Left lobe of liver (tissue), 2 donors: ENCODE data around the gene THUMPD2. TPM values are rescaled to one million over a fixed set of nuclear protein-coding genes. Genes with fewer than 3 reads are reported as not detected.

Experiments
- ATAC-seq: fragments of 200-7000 bp; cut with Tn5 transposase; one replicate; pipeline ENCODE4 v1.9.1; 2020; ENCODE audit warnings: mild to moderate bottlenecking, moderate library complexity
- DNase-seq: peaks from one replicate; pipeline ENCODE4 v3.0.0-alpha.2; 2020; ENCODE audit warnings: low spot score
- total RNA-seq: library from RNA; stranded (reverse); gene quantifications from one replicate; pipeline ENCODE4 v1.2.1, GENCODE V29; 2021
- donor health status: DM: no; HTN: no; CAD: no; lungs with moderate emphysema.
- donor health status: DM: no; HTN: yes; CAD: no.

Gene THUMPD2
- total RNA-seq, 1 donor from 2014 or later: 2.2 TPM

GRCh38 chr2:39720970-39721369 is 58.1 kb downstream of the THUMPD2 start:
- ATAC-seq: no peak
- DNase-seq: no peak

GRCh38 chr2:39719317-39719716 is 59.7 kb downstream of the THUMPD2 start:
- DNase-seq (no peak), ATAC-seq (no peak)

- no peak for ATAC-seq
- DNase-seq: no peak
Measured at GRCh38 chr2:39718483-39718882, 60.6 kb downstream of the THUMPD2 start.

- DNase-seq (no peak), ATAC-seq (no peak)
Measured at GRCh38 chr2:39717067-39717466, 62.0 kb downstream of the THUMPD2 start.

GRCh38 chr2:39715822-39716221 is 63.2 kb downstream of the THUMPD2 start:
- ATAC-seq: no peak

GRCh38 chr2:39715095-39715494 is 64.0 kb downstream of the THUMPD2 start:
- DNase-seq (no peak), ATAC-seq (no peak)

More at GRCh38 chr2:39715822-39716221, 63.2 kb downstream of the THUMPD2 start:
- DNase-seq: no peak

- no peak for DNase-seq
- no peak for ATAC-seq
Measured at GRCh38 chr2:39712953-39713352, 66.1 kb downstream of the THUMPD2 start.

- no peak for DNase-seq
- no peak for ATAC-seq
Measured at GRCh38 chr2:39710807-39711206, 68.3 kb downstream of the THUMPD2 start.

- DNase-seq (no peak), ATAC-seq (no peak)
Measured at GRCh38 chr2:39708003-39708402, 71.1 kb downstream of the THUMPD2 start.

- no peak for ATAC-seq
- no peak for DNase-seq
Measured at GRCh38 chr2:39706945-39707344, 72.1 kb downstream of the THUMPD2 start.

GRCh38 chr2:39706312-39706711 is 72.7 kb downstream of the THUMPD2 start:
- DNase-seq (no peak), ATAC-seq (no peak)

- ATAC-seq: no peak
- DNase-seq: no peak
Measured at GRCh38 chr2:39705638-39706037, 73.4 kb downstream of the THUMPD2 start.

GRCh38 chr2:39704540-39704939 is 74.5 kb downstream of the THUMPD2 start:
- DNase-seq: no peak

GRCh38 chr2:39703181-39703872 is 75.7 kb downstream of the THUMPD2 start:
- no peak for DNase-seq
- no peak for ATAC-seq

More at GRCh38 chr2:39704540-39704939, 74.5 kb downstream of the THUMPD2 start:
- ATAC-seq: no peak

GRCh38 chr2:39701137-39701536 is 77.9 kb downstream of the THUMPD2 start:
- no peak for ATAC-seq
- no peak for DNase-seq

- ATAC-seq (no peak), DNase-seq (no peak)
Measured at GRCh38 chr2:39697454-39697853, 81.6 kb downstream of the THUMPD2 start.

- peak; percentile 67 for ATAC-seq
- DNase-seq: no peak
Measured at GRCh38 chr2:39696838-39697237, 82.2 kb downstream of the THUMPD2 start.

GRCh38 chr2:39696101-39696553 is 82.9 kb downstream of the THUMPD2 start:
- DNase-seq (no peak), ATAC-seq (no peak)

- no peak for DNase-seq
- ATAC-seq: no peak
Measured at GRCh38 chr2:39693245-39693644, 85.8 kb downstream of the THUMPD2 start.

- DNase-seq (no peak), ATAC-seq (no peak)
Measured at GRCh38 chr2:39689876-39690275, 89.2 kb downstream of the THUMPD2 start.

GRCh38 chr2:39689272-39689841 is 89.7 kb downstream of the THUMPD2 start:
- DNase-seq: no peak
- ATAC-seq: no peak

GRCh38 chr2:39688181-39688580 is 90.9 kb downstream of the THUMPD2 start:
- ATAC-seq (no peak), DNase-seq (no peak)

GRCh38 chr2:39686456-39686855 is 92.6 kb downstream of the THUMPD2 start:
- ATAC-seq (no peak), DNase-seq (no peak)
